VCaP (cell line): ENCODE data around the gene NPS.

Source experiments
- H3K27ac ChIP-seq: fragments of 450-650 bp; 2 replicates; pipeline ENCODE4 v1.5.1; 2017
- TF ChIP-seq, protein P1 (sequence below): fragments of 450-650 bp; conservative IDR thresholded peaks from 2 replicates; pipeline ENCODE4 v1.5.1; 2017; ENCODE audit warnings: mild to moderate bottlenecking, moderate library complexity

Gene NPS, protein sequence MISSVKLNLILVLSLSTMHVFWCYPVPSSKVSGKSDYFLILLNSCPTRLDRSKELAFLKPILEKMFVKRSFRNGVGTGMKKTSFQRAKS

DNA sequence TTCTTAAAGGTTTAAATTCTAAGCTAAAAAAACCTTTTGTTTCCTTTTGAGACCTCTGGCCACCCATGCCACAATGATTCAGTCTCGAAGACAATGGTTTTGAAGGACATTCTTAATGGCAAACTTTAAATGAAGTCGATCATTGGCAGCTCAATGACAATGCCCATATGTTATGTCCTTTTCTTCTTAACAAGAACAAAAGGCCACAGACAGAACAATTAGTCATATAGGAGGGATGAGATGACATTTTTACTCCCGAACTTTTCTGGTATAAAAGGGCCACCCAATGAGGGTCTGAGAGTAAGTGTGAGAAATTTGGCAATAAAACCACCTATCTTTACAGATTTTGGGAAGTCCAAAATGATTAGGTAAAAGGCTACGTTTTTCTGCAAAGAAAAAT, at the start of gene NPS:
Gene NPS (plus strand): TSS at position 301 of the 400 bp plus-strand sequence. CDS start 60 bp downstream, at position 361.
- no peak within 1 kb of the TSS for H3K27ac ChIP-seq
- TF ChIP-seq, protein P1, sequence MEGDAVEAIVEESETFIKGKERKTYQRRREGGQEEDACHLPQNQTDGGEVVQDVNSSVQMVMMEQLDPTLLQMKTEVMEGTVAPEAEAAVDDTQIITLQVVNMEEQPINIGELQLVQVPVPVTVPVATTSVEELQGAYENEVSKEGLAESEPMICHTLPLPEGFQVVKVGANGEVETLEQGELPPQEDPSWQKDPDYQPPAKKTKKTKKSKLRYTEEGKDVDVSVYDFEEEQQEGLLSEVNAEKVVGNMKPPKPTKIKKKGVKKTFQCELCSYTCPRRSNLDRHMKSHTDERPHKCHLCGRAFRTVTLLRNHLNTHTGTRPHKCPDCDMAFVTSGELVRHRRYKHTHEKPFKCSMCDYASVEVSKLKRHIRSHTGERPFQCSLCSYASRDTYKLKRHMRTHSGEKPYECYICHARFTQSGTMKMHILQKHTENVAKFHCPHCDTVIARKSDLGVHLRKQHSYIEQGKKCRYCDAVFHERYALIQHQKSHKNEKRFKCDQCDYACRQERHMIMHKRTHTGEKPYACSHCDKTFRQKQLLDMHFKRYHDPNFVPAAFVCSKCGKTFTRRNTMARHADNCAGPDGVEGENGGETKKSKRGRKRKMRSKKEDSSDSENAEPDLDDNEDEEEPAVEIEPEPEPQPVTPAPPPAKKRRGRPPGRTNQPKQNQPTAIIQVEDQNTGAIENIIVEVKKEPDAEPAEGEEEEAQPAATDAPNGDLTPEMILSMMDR = no peak

DNA sequence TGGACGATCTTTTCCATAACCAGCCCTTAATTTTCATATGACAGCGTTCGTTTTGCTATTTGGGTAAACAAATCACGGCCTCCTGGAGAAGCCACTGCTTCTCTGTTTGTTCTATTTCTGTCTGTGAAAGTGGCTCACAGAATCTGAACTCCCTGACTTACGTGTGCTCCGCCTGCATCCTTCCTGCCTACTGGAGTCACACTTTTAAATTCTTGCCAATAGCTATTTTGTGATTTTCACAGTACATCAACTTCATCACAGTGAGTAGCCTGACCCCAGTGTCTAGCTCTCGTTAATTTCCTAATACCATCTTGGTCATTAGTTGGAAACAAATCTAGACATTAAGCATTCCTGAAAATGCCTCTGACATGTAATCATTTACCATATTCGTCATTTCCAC, 49.0 kb upstream of the NPS start:
- no peak overlapping the region for H3K27ac ChIP-seq

DNA sequence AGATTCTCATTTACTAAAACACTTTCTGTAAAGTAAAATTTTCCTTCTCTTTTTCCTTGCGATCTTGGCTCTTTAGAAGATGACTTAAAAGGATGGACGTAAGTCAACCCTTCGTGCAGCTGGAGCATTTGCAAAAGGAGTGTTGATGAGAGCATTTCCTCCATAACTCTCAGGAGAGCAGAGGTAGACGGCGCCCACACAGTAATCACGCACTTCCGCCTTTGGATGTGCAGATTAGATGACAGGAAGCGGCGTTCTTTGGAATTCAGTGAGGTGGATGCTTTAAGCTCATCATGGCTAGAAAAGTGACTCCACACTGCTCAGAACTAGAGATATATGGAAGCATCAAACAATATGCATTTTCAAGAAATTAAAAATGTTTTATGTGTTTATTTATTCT, 43.0 kb upstream of the NPS start:
- no peak overlapping the region for H3K27ac ChIP-seq
- TF ChIP-seq, protein P1 = no peak

More for the DNA sequence above, 49.0 kb upstream of the NPS start:
- TF ChIP-seq, protein P1 = no peak

DNA sequence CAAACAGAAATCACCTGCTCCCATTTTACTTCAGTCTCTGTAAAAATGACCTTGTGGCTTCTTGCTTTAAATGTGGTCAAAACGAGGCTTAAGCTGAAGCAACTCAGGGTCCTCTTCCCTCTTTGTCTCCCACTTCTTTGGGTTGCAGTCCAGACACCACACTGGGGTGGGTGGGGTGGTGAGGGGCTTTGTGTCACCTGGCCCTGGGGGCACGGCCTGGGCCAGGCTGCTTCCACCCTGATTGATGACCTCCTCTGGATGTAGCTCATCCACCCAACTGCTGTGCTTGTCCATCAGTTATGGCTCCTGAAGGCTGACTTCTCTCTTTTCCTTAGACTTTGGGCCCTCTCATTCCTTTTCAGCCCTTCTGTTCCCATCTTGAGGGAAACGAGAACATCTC, 26.8 kb upstream of the NPS start:
- TF ChIP-seq, protein P1 = no peak
- H3K27ac ChIP-seq = no peak overlapping the region

DNA sequence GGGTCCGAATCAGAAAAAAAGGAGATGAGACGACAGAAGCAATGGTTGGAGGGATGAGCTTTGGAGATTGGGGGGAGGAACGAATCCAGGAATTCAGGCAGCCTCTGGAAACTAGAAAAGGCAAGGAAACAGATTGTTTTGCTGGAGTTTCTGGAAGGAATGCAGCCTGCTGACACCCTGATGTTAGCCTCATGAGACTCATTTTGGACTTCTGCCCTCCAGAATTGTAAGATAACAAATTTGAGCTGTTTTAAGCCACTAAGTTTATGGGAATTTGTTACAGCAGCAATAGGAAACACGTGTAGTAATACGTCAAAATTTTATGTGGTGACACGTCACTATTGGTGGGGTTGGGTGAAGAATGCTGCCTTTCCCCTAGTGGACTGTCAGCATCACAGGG, 25.6 kb upstream of the NPS start:
- TF ChIP-seq, protein P1 = no peak

DNA sequence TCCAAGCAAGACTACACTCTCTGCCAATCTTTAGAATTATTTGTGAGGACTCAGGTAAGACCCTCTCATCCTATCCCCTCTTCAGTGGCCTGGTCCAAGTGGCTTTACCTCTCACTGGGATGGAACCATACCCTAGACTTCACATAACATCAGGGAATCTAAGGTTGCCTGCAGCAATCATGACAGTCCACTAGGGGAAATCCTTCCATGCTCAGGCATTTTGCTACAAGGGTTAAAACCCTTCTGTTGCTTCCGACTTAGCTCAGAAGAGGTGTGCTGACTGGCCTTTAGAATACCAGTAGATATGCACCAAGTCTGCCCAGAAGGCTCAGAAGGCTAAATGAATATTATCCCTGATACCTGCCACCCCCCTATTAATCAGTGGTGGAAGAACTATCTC, 24.9 kb upstream of the NPS start:
- no peak overlapping the region for H3K27ac ChIP-seq
- TF ChIP-seq, protein P1 = no peak; the same call in 1 of the 2 replicates

More for the DNA sequence above, 25.6 kb upstream of the NPS start:
- H3K27ac ChIP-seq = no peak overlapping the region

DNA sequence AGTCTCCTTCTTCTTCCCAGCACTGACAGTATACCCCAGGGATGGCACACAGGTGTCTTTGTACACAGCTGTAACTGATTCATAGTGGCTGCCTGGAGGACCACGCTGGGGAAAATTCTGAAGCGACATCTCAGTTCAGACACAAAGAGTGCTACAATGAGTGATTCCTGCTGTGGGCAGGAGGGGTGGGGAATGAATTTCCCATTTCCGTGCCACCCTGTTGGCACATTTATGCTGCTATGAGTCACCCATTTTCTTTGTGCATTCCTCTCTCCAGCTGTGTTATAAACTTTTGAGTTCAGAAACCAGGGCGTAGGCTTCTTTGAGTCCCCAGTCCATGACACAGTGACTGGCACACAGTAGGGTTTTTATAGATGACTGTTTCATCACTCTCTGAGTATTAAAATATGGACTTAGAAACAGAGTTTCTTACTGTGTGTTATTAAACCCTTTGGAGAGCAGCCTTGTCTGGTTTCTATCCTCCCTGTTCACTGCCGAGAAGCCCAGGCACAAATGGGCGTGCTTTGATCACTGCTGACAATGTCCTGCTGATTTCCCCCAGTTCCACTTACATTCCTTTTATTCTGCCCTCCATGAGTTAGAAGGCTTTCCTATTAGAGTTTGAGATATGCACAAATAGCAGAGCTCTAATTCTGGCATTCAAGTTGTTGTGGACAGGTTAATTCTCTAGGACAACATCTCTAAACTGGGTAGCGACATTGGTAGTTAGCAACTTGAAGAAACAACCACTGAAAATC, 24.0 kb upstream of the NPS start:
- no peak overlapping the region for H3K27ac ChIP-seq
- TF ChIP-seq, protein P1 = no peak
